Ovary (tissue), 3 donors: Measurements from ENCODE around the gene PTPN7.

Experiments
- CTCF ChIP-seq, 3 donors: fragments of 450-650 bp in 2 of 3; fragments of 200-600 bp in 1 of 3; IDR thresholded peaks; one replicate each; pipeline versions ENCODE4 v1.5.1 to v1.8.0; 2016 to 2022; ENCODE audit warnings: antibody characterized with exemption in 3 of 3, mild to moderate bottlenecking in 1 of 3
- EP300 ChIP-seq: sonication (generic); formaldehyde crosslinking; IDR thresholded peaks from one replicate; pipeline ENCODE4 v1.6.1; 2017; ENCODE audit warnings: antibody characterized with exemption
- POLR2A ChIP-seq: fragments of 450-650 bp; IDR thresholded peaks from one replicate; pipeline ENCODE4 v1.6.1; 2017; ENCODE audit warnings: antibody characterized with exemption, mild to moderate bottlenecking, moderate library complexity
- donor health status: DM: no; HTN: no; CAD: no.

GRCh38 chr1:202173993-202174392 lies 13.6 kb upstream of the PTPN7 start:
- TF ChIP-seq CTCF (IDR thresholded peaks at IDR 0.05) (no peak), POLR2A (no peak), EP300 (no peak)
